Measurements from ENCODE around the gene ABCC3. TPM values are rescaled to one million over a fixed set of nuclear protein-coding genes. Genes with fewer than 3 reads are reported as not detected.

Gene ABCC3
- total and polyA plus RNA-seq, 2 of the 8 experiments (the other 6 are each of a cell fraction or from before 2014, with no cell fraction given), result 0.35 to 0.37 TPM

- TF ChIP-seq CEBPB (IDR thresholded peaks at IDR 0.05; ENCODE audit: low read depth, low read length) (no peak), JUND (IDR thresholded peaks at IDR 0.05; ENCODE audit: low read length) (no peak), KDM5A (IDR thresholded peaks at IDR 0.05; ENCODE audit: low read length) (no peak)
Measured at GRCh38 chr17:50685691-50686493, 51.2 kb downstream of the ABCC3 start (continued).

Measured in H1 (cell line).